Activated naive CD8-positive, alpha-beta T cell treated with anti-CD3 and anti-CD28 coated beads, Interleukin-2, amount 50 U/mL, for 24 hours (primary cell): ENCODE measurements around the gene COASY.
"Not testable (repeated sequence)": the region's sequence is repeated elsewhere in the genome, so short reads cannot be mapped to it uniquely, and the experiment has no call there.

Experiments
- ATAC-seq: fragments of 150-1000 bp; cut with Tn5 transposase; one replicate; pipeline ENCODE4 v1.10.0; 2021
- DNase-seq: peaks from one replicate; pipeline ENCODE4 v3.0.0; 2021
- H3K27ac Mint-ChIP-seq: one replicate; pipeline ENCODE4 v1.8.0; 2021; ENCODE audit warnings: mild to moderate bottlenecking, mixed read lengths
- H3K27me3 Mint-ChIP-seq: one replicate; pipeline ENCODE4 v1.8.0; 2021; ENCODE audit warnings: mixed read lengths
- H3K36me3 Mint-ChIP-seq: one replicate; pipeline ENCODE4 v1.8.0; 2021; ENCODE audit warnings: low read depth, mixed read lengths
- H3K4me1 Mint-ChIP-seq: one replicate; pipeline ENCODE4 v1.8.0; 2021; ENCODE audit warnings: mixed read lengths
- H3K4me3 Mint-ChIP-seq: one replicate; pipeline ENCODE4 v1.8.0; 2021; ENCODE audit warnings: mild to moderate bottlenecking, moderate library complexity, mixed read lengths
- H3K9me3 Mint-ChIP-seq: one replicate; pipeline ENCODE4 v1.8.0; 2021; ENCODE audit warnings: mixed read lengths

The COASY gene

DNA sequence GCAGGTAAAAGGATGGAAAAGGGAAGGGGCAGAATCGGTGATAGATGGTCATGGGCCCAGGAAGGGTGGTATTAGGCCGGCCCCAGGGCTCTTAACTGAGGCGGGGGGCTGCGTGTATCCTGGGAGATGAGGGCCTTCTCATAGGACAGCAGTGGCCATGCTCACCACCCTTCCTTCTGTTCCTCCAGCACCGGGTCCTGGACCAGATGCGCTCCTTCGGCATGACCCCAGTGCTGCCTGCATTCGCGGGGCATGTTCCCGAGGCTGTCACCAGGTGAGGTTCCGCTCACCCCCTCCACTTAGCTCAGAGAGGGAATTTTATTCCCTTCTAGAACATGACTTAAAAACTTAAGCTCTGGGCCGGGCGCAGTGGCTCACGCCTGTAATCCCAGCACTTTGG lies 23.5 kb upstream of the COASY start:
- DNase-seq (no peak), ATAC-seq (no peak)
- Mint-ChIP-seq H3K4me1 (peaks cover 36% of the 10 kb centered on the region), H3K9me3 (no peaks in the 10 kb centered on the region), H3K36me3 (peaks cover 11% of the 10 kb centered on the region), H3K27me3 (no peaks in the 10 kb centered on the region), H3K27ac (no peak overlapping the region), H3K4me3 (no peak overlapping the region)

DNA sequence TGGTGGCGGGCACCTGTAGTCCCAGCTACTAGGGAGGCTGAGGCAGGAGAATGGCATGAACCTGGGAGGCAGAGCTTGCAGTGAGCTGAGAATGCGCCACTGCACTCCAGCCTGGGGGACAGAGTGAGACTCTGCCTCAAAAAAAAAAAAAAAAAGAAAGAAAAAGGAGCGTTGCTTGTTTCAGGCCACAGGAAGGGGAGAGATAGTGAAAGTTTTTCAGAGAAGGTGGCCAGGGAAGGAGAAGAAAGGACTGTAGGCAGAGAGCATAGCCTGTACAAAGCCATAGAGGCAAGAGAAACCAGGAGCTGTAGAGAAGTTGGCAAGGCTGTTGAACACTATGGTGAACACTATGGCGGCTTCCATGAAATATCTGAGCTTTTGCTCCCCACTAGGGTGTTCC lies 21.4 kb upstream of the COASY start:
- DNase-seq, H3K4me3 Mint-ChIP-seq, H3K9me3 Mint-ChIP-seq, ATAC-seq, H3K27ac Mint-ChIP-seq, H3K27me3 Mint-ChIP-seq: not testable (repeated sequence)
- H3K4me1 Mint-ChIP-seq = peaks cover 31% of the 10 kb centered on the region
- H3K36me3 Mint-ChIP-seq = peaks cover 11% of the 10 kb centered on the region

DNA sequence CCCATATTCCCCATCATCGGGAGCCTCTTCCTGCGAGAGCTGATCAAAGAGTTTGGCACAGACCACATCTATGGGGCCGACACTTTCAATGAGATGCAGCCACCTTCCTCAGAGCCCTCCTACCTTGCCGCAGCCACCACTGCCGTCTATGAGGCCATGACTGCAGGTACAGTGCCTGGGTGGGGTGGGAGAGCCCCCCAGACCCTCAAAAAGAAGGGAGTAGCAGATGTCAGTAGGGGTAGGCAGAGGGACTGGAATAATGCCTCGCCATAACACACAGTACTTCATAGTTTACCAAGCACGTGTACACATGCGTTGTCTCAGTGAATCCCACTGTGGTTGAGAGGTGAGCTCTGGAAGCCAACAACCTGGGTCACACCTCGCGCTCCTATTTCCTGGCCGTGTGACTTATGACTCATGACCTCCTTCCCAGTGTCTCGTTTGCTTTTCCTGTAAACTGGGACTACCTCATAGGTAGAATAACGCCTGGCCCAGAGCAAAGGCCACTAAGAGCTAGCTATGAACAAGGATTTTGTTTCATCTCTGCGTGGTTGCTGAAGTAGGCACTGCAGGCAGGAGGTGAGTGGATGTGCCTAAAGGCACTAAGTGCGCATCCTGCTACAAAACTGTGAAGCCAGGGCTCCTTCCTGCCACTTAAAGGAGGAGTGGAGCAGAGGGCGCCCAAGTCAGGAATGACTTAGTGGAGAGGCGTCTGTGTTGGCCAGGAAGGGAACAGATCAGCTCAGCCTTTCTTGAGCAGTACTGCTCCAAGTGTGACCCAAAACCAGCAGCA lies 20.7 kb upstream of the COASY start:
- Mint-ChIP-seq H3K27me3 (no peaks in the 10 kb centered on the region), H3K27ac (peak overlapping the region; percentile 50)

DNA sequence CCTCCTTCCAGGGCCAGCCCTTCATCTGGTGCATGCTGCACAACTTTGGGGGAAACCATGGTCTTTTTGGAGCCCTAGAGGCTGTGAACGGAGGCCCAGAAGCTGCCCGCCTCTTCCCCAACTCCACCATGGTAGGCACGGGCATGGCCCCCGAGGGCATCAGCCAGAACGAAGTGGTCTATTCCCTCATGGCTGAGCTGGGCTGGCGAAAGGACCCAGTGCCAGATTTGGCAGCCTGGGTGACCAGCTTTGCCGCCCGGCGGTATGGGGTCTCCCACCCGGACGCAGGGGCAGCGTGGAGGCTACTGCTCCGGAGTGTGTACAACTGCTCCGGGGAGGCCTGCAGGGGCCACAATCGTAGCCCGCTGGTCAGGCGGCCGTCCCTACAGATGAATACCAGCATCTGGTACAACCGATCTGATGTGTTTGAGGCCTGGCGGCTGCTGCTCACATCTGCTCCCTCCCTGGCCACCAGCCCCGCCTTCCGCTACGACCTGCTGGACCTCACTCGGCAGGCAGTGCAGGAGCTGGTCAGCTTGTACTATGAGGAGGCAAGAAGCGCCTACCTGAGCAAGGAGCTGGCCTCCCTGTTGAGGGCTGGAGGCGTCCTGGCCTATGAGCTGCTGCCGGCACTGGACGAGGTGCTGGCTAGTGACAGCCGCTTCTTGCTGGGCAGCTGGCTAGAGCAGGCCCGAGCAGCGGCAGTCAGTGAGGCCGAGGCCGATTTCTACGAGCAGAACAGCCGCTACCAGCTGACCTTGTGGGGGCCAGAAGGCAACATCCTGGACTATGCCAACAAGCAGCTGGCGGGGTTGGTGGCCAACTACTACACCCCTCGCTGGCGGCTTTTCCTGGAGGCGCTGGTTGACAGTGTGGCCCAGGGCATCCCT lies 18.5 kb upstream of the COASY start:
- Mint-ChIP-seq H3K27me3 (no peaks in the 10 kb centered on the region), H3K4me1 (peaks cover 22% of the 10 kb centered on the region), H3K4me3 (no peak overlapping the region), H3K36me3 (peaks cover 9% of the 10 kb centered on the region), H3K9me3 (no peaks in the 10 kb centered on the region), H3K27ac (no peak overlapping the region)
- no peak for DNase-seq
- no peak for ATAC-seq

More for the DNA sequence above, 20.7 kb upstream of the COASY start:
- peaks cover 27% of the 10 kb centered on the region for H3K4me1 Mint-ChIP-seq
- H3K9me3 Mint-ChIP-seq = no peaks in the 10 kb centered on the region
- peaks cover 11% of the 10 kb centered on the region for H3K36me3 Mint-ChIP-seq
- ATAC-seq (peak; percentile 14), DNase-seq (no peak)
- H3K4me3 Mint-ChIP-seq = no peak overlapping the region

DNA sequence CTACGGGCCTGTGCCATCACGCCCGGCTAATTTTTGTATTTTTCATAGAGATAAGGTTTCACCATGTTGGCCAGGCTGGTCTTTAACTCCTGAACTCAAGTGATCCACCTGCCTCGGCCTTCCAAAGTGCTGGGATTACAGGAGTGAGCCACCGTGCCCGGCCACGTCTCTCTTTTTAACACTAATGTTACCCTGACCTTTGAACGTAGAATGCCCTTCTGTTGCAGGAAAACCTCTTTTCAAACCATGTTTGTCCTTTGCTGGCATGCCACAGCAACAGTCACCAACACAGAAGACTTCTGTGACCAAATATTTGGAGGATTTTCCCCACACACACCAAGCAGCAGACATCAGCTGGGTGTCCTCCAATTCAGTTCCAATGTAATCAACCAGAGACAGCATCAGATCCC lies 17.1 kb upstream of the COASY start:
- H3K4me3 Mint-ChIP-seq = no peak overlapping the region
- DNase-seq (no peak), ATAC-seq (no peak)
- H3K4me1 Mint-ChIP-seq = peaks cover 28% of the 10 kb centered on the region
- H3K27ac Mint-ChIP-seq = no peak overlapping the region
- peaks cover 3% of the 10 kb centered on the region for H3K36me3 Mint-ChIP-seq
- no peaks in the 10 kb centered on the region for H3K27me3 Mint-ChIP-seq
- H3K9me3 Mint-ChIP-seq = no peaks in the 10 kb centered on the region

DNA sequence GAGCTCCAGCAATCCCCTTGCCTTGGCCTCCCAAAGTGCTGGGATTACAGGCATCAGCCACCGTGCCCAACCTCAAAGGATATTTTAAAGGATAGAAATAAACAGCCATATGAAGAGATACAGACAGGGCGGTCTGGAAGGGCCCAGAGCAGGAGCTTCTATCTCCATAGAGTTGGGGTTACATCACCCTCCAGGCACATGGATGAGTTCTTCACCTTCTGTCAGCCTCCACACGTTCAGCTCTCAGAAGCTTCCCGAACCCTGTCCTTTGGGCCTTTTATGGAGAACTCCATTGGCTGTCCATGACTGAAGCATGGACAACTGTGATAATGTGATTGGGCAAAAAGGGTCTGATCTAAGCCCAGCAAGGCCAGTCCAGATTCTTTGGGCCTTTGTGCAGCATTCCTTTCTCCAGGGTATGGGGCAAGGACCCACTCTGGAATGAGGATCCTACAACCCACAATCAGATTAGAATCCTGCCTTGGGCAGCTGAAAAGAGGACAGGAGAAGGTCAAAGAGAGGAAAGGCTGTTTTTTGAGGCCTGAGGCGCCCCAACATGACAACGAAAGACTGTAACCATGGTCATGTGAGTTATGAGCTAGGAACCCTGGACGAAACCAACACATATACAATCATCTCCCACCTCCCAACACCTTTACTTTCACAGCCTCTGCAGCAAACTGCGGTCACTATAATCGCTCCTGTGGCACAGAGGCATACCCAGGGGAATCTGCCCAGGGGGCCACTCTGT lies 16.0 kb upstream of the COASY start:
- ATAC-seq, H3K9me3 Mint-ChIP-seq, DNase-seq, H3K4me3 Mint-ChIP-seq, H3K27ac Mint-ChIP-seq, H3K36me3 Mint-ChIP-seq, H3K27me3 Mint-ChIP-seq: not testable (repeated sequence)
- H3K4me1 Mint-ChIP-seq = peaks cover 19% of the 10 kb centered on the region

DNA sequence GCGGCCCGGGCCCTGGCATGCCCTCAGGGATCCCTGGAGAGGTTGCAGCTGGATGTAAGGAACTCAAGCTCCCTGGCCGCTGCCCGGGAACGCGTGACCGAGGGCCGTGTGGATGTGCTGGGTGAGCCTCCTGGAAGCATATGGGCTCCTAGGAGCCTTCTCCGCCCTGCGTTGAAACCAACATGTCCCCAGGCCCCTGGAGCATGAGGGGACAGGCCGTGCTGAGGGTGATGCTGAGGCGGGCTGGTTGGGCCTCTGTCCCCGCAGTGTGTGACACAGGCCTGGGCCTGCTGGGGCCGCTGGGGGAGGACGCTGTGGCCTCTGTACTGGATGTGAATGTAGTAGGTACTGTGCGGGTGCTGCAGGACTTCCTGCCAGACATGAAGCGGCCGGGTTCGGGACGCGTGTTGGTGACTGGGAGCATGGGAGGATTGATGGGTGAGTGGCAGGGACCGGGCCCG lies 14.9 kb upstream of the COASY start:
- H3K9me3 Mint-ChIP-seq = no peaks in the 10 kb centered on the region
- H3K4me3 Mint-ChIP-seq = no peak overlapping the region
- peaks cover 11% of the 10 kb centered on the region for H3K4me1 Mint-ChIP-seq
- no peak overlapping the region for H3K27ac Mint-ChIP-seq
- peaks cover 1% of the 10 kb centered on the region for H3K36me3 Mint-ChIP-seq
- no peaks in the 10 kb centered on the region for H3K27me3 Mint-ChIP-seq
- ATAC-seq = no peak
- DNase-seq = no peak

DNA sequence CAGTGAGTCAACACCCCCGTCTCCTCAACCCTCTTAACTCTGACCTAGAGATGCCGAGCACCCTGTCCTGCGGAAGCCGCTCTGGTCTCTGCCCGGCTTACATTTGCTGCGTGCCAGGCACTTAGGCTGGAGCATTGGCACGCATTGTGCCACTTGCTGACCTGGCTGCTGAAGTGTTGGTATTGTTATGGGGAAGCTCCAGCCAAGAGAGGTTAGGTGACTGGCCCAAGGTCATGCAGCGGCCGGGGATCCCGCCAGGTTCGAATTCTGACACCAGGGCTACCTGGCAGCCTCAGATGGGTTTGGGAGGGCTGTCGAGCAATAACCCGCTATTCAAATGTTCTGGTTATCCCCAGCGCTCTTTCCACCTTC lies 14.3 kb upstream of the COASY start:
- Mint-ChIP-seq H3K9me3 (no peaks in the 10 kb centered on the region), H3K4me3 (no peak overlapping the region), H3K27me3 (no peaks in the 10 kb centered on the region), H3K36me3 (peaks cover 1% of the 10 kb centered on the region), H3K27ac (no peak overlapping the region), H3K4me1 (peaks cover 13% of the 10 kb centered on the region)
- DNase-seq (no peak), ATAC-seq (no peak)

DNA sequence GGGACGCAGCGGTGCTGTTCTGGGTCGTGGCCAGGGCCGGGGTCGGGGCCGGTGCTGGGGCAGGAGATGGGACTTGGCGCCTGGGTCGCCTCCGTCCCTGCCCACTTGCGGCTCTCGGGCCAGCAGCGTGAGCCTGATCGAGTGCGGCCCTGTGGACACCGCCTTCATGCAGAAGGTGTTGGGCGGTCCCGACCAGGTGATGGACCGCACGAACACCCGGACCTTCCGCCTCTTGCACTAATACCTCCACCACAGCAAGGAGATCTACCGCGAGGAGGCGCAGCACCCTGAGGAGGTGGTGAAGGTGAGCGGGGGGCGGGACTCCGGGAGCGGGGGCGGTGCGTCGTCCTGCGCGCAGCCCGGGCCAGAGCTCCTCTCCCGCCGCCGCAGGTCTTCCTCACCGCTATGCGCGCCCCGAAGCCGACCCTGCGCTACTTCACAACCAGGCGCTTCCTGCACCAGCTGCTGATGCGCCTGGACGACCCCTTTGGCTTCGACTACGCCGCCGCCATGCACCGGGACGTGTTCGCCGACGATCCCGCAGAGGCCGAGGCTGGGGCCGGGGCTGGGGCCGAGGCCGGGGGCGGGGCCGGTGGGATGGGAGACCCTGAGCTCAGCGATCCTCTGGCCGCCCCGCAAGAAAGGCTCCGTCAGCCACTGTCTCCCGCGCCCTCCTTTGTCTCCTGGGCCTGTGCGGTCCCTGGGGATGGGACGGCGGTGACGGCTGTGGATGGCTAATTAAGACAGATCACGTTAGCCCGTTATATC lies 13.7 kb upstream of the COASY start:
- Mint-ChIP-seq H3K4me3 (peak overlapping the region; percentile 36), H3K27me3 (no peaks in the 10 kb centered on the region), H3K36me3 (no peaks in the 10 kb centered on the region), H3K9me3 (no peaks in the 10 kb centered on the region), H3K27ac (no peak overlapping the region), H3K4me1 (peaks cover 14% of the 10 kb centered on the region)
- peak; percentile 69 for ATAC-seq
- DNase-seq = peak; percentile 84

DNA sequence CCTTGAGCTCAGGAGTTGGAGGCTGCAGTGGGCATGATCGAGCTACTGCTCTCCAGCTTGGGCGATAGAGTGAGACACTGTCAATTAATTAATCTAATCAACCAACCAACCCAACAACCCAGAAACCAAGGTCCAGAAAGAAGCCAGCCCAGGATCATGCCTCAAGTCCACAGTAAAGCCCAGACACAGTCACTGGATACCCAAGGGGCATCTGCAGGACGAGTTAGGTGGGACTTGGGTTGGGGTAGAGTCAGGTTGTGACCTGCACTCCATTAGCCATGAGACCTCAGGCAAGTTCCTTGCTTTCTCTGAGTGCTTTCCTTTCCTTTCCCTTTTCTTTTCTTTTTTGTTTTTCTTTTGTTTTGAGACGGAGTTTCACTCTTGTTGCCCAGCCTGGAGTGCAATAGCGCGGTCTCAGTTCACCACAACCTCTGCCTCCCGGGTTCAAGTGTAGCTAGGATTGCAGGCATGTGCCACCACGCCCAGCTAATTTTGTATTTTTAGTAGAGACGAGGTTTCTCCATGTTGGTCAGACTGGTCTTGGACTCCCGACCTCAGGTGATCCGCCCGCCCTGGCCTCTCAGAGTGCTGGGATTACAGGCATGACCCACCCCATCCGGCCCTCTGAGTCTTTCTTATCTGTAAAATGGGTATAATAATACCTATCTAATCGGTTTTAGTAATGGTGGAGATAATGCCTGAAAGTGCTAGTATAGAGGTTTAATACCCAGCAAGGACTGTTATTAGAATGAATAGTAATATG lies 12.8 kb upstream of the COASY start:
- Mint-ChIP-seq H3K4me3 (peak overlapping the region; percentile 36), H3K27ac (no peak overlapping the region), H3K4me1 (peaks cover 21% of the 10 kb centered on the region), H3K9me3 (no peaks in the 10 kb centered on the region), H3K27me3 (no peaks in the 10 kb centered on the region), H3K36me3 (no peaks in the 10 kb centered on the region)
- ATAC-seq (no peak), DNase-seq (no peak)

DNA sequence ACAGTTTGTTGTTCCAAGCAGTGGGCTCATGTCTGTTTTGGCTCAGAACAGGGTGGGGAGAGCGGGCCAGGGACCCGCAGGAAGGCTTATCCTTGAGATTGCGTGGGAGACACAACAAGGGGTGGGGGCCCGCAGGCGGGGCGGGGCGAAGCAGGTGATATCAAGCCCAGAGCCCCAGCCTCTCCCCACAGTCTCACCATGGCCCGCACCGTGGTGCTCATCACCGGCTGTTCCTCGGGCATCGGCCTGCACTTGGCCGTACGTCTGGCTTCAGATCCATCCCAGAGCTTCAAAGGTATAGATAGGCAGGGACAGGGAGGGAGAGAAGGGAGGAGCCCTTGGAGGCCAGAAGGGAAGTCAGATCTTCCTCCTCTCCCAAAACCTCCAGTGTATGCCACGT lies 9.2 kb upstream of the COASY start, which contains the start of gene HSD17B1:
Gene HSD17B1 (plus strand): TSS at position 188 of the 400 bp plus-strand sequence. CDS start 11 bp downstream, at position 199.
- Mint-ChIP-seq H3K27ac (peak within 1 kb of the TSS; percentile 86), H3K4me3 (peak within 1 kb of the TSS; percentile 86), H3K4me1 (peaks cover 30% of the 10 kb centered on the region)
- not testable (repeated sequence) for DNase-seq, ATAC-seq, H3K27me3 Mint-ChIP-seq, H3K9me3 Mint-ChIP-seq, H3K36me3 Mint-ChIP-seq

DNA sequence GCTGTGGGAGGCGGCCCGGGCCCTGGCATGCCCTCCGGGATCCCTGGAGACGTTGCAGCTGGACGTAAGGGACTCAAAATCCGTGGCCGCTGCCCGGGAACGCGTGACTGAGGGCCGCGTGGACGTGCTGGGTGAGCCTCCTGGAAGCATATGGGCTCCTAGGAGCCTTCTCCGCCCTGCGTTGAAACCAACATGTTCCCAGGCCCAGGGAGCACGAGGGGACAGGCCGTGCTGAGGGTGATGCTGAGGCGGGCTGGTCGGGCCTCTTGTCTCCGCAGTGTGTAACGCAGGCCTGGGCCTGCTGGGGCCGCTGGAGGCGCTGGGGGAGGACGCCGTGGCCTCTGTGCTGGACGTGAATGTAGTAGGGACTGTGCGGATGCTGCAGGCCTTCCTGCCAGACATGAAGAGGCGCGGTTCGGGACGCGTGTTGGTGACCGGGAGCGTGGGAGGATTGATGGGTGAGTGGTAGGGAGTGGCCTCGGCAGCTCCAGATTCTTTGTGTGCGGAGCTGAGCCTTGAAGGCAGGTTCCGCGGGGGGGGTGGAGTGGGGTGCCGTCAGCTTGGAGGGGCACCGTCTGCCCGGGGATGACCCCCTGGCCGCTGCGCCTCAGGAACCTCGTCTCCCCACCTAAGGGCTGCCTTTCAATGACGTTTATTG lies 8.7 kb upstream of the COASY start:
- no peak for ATAC-seq
- H3K27me3 Mint-ChIP-seq = no peaks in the 10 kb centered on the region
- H3K4me1 Mint-ChIP-seq = peaks cover 30% of the 10 kb centered on the region
- H3K36me3 Mint-ChIP-seq = no peaks in the 10 kb centered on the region
- H3K27ac Mint-ChIP-seq = peak overlapping the region; percentile 86
- DNase-seq = no peak
- H3K9me3 Mint-ChIP-seq = no peaks in the 10 kb centered on the region
- peak overlapping the region; percentile 86 for H3K4me3 Mint-ChIP-seq

DNA sequence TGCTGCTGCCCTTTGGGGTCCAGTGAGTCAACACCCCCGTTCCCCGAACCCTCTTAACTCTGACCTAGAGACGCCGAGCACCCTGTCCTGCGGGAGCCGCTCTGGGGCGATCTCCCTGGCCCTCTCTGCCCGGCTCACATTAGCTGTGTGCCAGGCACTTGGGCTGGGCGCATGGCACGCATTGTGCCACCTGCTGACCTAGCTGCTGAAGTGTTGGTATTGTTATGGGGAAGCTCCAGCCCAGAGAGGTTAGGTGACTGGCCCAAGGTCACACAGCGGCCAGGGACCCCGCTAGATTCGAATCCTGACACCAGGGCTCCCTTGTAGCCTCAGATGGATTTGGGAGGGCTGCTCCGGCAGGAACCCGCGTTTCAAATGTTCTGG lies 8.1 kb upstream of the COASY start:
- H3K9me3 Mint-ChIP-seq = no peaks in the 10 kb centered on the region
- peak; percentile 13 for ATAC-seq
- H3K36me3 Mint-ChIP-seq = no peaks in the 10 kb centered on the region
- DNase-seq = no peak
- no peaks in the 10 kb centered on the region for H3K27me3 Mint-ChIP-seq
- peak overlapping the region; percentile 86 for H3K4me3 Mint-ChIP-seq
- peaks cover 28% of the 10 kb centered on the region for H3K4me1 Mint-ChIP-seq
- H3K27ac Mint-ChIP-seq = peak overlapping the region; percentile 86
